ENCODE data around the gene MVB12B.

DNA sequence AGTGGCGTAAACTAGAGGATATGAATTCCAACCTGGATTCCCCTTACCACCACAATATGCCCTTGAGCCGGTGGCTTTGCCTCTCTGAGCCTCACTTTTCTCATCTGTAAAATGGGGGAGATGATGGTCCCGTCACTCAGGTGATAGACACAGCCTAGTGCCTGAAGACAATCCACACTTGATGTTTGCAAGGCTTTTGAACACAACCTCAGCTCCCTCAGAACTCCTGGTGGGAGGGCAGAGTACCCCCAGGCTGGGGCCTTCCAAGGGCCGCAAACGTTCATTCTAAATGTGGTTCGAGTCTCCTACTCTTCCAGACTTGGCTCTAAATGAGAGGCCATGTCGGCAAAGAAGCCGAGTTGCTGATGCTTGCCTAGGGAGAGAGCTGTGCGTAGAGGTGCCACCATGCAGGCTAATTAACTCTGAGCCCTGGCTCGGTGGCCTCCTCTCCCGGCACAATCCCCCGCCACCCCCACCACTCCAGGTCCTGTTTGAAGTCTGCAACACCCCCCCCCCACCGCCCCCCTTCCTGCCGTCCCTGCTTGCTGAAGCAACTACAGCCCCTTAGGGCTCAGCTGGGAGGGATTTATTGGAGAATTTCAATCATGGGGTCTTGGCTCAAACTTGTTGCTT, 189.4 kb downstream of the MVB12B start:
- TF ChIP-seq, protein P1, sequence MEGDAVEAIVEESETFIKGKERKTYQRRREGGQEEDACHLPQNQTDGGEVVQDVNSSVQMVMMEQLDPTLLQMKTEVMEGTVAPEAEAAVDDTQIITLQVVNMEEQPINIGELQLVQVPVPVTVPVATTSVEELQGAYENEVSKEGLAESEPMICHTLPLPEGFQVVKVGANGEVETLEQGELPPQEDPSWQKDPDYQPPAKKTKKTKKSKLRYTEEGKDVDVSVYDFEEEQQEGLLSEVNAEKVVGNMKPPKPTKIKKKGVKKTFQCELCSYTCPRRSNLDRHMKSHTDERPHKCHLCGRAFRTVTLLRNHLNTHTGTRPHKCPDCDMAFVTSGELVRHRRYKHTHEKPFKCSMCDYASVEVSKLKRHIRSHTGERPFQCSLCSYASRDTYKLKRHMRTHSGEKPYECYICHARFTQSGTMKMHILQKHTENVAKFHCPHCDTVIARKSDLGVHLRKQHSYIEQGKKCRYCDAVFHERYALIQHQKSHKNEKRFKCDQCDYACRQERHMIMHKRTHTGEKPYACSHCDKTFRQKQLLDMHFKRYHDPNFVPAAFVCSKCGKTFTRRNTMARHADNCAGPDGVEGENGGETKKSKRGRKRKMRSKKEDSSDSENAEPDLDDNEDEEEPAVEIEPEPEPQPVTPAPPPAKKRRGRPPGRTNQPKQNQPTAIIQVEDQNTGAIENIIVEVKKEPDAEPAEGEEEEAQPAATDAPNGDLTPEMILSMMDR (IDR thresholded peaks at IDR 0.05): no peak
- TF ChIP-seq ZFX (IDR thresholded peaks at IDR 0.05; ENCODE audit: borderline replicate concordance): no peak

Data from 22Rv1 (cell line).